Adipose tissue (tissue), 3 donors: Measurements from ENCODE around the gene ZCCHC9. TPM values are rescaled to one million over a fixed set of nuclear protein-coding genes. Genes with fewer than 3 reads are reported as not detected.
"Not testable (repeated sequence)": the region's sequence is repeated elsewhere in the genome, so short reads cannot be mapped to it uniquely, and the experiment has no call there.

ENCODE experiments used
- H3K27ac ChIP-seq: one replicate; pipeline ENCODE4 v1.5.1; 2013; ENCODE audit warnings: low read depth, low read length
- WGBS, 3 donors: extraction: QIAGEN DNeasy Blood & Tissue Kit; methylation state at CpG; one replicate each; pipeline ENCODE4 v1.1.7; 2013; 5-methylcytosine and 5-hydroxymethylcytosine counted together
- polyA plus RNA-seq, 3 donors: library from polyadenylated mRNA; stranded (reverse); fragments of 200-250 nt; gene quantifications; one replicate each; pipeline ENCODE4 v1.2.3, GENCODE V29; 2013
- donor health status: healthy with polysubstance abuse.
- donor health status: Bipolar disorder and iron deficiency.
- donor health status: healthy.

ZCCHC9 gene
- 10 to 100 TPM; 10.0 to 45.2 (median 17.6) TPM for polyA plus RNA-seq

GRCh38 chr5:81301271-81302015 lies at the start of gene ZCCHC9:
TSS of gene ZCCHC9 (plus strand) at chr5:81301587. CDS start at chr5:81304758, 3,171 bp downstream.
- WGBS, 3 donors, result 0% methylated on average over 54 of the region's 54 CpGs
- H3K27ac ChIP-seq, result peak within 1 kb of the TSS; percentile 19

GRCh38 chr5:81251922-81252321 lies 49.5 kb upstream of the ZCCHC9 start:
- WGBS, 3 donors, result 66 to 73% (median 68%) methylated on average over 5 of the region's 5 CpGs
- H3K27ac ChIP-seq, result no peak overlapping the region

GRCh38 chr5:81252904-81253303 lies 48.5 kb upstream of the ZCCHC9 start:
- H3K27ac ChIP-seq, result no peak overlapping the region
- WGBS, 3 donors, result 93 to 98% (median 96%) methylated on average over 1 of the region's 1 CpG

GRCh38 chr5:81253875-81254274 lies 47.5 kb upstream of the ZCCHC9 start:
- 71 to 89% (median 87%) methylated on average over 4 of the region's 4 CpGs for WGBS, 3 donors
- no peak overlapping the region for H3K27ac ChIP-seq

GRCh38 chr5:81254886-81255559 lies 46.4 kb upstream of the ZCCHC9 start:
- WGBS, 3 donors, result 96 to 97% (median 97%) methylated on average over 21 of the region's 21 CpGs
- no peak overlapping the region for H3K27ac ChIP-seq

GRCh38 chr5:81256766-81257165 lies 44.6 kb upstream of the ZCCHC9 start:
- WGBS, 3 donors, result 90 to 92% (median 91%) methylated on average over 1 of the region's 1 CpG
- H3K27ac ChIP-seq, result no peak overlapping the region

GRCh38 chr5:81262796-81263195 lies 38.6 kb upstream of the ZCCHC9 start:
- H3K27ac ChIP-seq, result not testable (repeated sequence)
- WGBS, 3 donors, result 92 to 98% (median 93%) methylated on average over 1 of the region's 1 CpG

- no peak overlapping the region for H3K27ac ChIP-seq
Measured at GRCh38 chr5:81265101-81265500, 36.3 kb upstream of the ZCCHC9 start.

- H3K27ac ChIP-seq, result no peak overlapping the region
- 77 to 82% (median 78%) methylated on average over 3 of the region's 3 CpGs for WGBS, 3 donors
Measured at GRCh38 chr5:81268521-81269196, 32.7 kb upstream of the ZCCHC9 start.

GRCh38 chr5:81269751-81270393 lies 31.5 kb upstream of the ZCCHC9 start:
- 91 to 96% (median 91%) methylated on average over 8 of the region's 8 CpGs for WGBS, 3 donors

GRCh38 chr5:81270394-81271027 lies 30.9 kb upstream of the ZCCHC9 start:
- H3K27ac ChIP-seq, result not testable (repeated sequence)
- 95 to 100% (median 100%) methylated on average over 2 of the region's 2 CpGs for WGBS, 3 donors

More at GRCh38 chr5:81269751-81270393, 31.5 kb upstream of the ZCCHC9 start:
- H3K27ac ChIP-seq, result no peak overlapping the region

- 59 to 91% (median 74%) methylated on average over 1 of the region's 1 CpG for WGBS, 3 donors
- H3K27ac ChIP-seq, result no peak overlapping the region
Measured at GRCh38 chr5:81283976-81284375, 17.4 kb upstream of the ZCCHC9 start.

- WGBS, 3 donors, result 56 to 75% (median 63%) methylated on average over 3 of the region's 3 CpGs
- no peak overlapping the region for H3K27ac ChIP-seq
Measured at GRCh38 chr5:81286059-81286617, 15.2 kb upstream of the ZCCHC9 start.

GRCh38 chr5:81288021-81288433 lies 13.4 kb upstream of the ZCCHC9 start:
- H3K27ac ChIP-seq, result no peak overlapping the region
- 91% methylated on average over 4 of the region's 4 CpGs for WGBS, 3 donors

GRCh38 chr5:81290146-81290545 lies 11.2 kb upstream of the ZCCHC9 start:
- H3K27ac ChIP-seq, result no peak overlapping the region
- WGBS, 3 donors, result 83 to 97% (median 95%) methylated on average over 1 of the region's 1 CpG

GRCh38 chr5:81292130-81292529 lies 9.3 kb upstream of the ZCCHC9 start:
- H3K27ac ChIP-seq, result no peak overlapping the region
- WGBS, 3 donors, result 63 to 97% (median 73%) methylated on average over 2 of the region's 2 CpGs

- 92 to 95% (median 95%) methylated on average over 5 of the region's 5 CpGs for WGBS, 3 donors
- not testable (repeated sequence) for H3K27ac ChIP-seq
Measured at GRCh38 chr5:81294021-81294420, 7.4 kb upstream of the ZCCHC9 start.

GRCh38 chr5:81297531-81297930 lies 3.9 kb upstream of the ZCCHC9 start:
- 79 to 85% (median 80%) methylated on average over 4 of the region's 4 CpGs for WGBS, 3 donors
- H3K27ac ChIP-seq, result no peak overlapping the region
